Rectal smooth muscle tissue (tissue), 1 donor: Measurements from ENCODE around the gene NUB1.

Source experiments
- H3K27ac ChIP-seq: one replicate; pipeline ENCODE4 v1.7.0; 2013; ENCODE audit warnings: low read depth, low read length, inconsistent platforms
- H3K27me3 ChIP-seq: one replicate; pipeline ENCODE4 v1.7.0; 2013; ENCODE audit warnings: low read length; ENCODE audit not compliant: control insufficient read depth, insufficient read depth
- H3K36me3 ChIP-seq: one replicate; pipeline ENCODE4 v1.7.0; 2013; ENCODE audit warnings: low read length; ENCODE audit not compliant: control insufficient read depth, insufficient read depth
- H3K4me1 ChIP-seq: one replicate; pipeline ENCODE4 v1.7.0; 2013; ENCODE audit warnings: low read length; ENCODE audit not compliant: control insufficient read depth, insufficient read depth
- H3K4me3 ChIP-seq: one replicate; pipeline ENCODE4 v1.7.0; 2013; ENCODE audit warnings: low read length
- H3K9ac ChIP-seq: one replicate; pipeline ENCODE4 v1.7.0; 2013; ENCODE audit warnings: low read length

The NUB1 gene

GRCh38 chr7:151423936-151424335 lies 82.3 kb downstream of the NUB1 start:
- no peak overlapping the region for H3K27ac ChIP-seq
- peaks cover 2% of the 10 kb centered on the region for H3K4me1 ChIP-seq
- H3K9ac ChIP-seq: no peak overlapping the region
- no peaks in the 10 kb centered on the region for H3K36me3 ChIP-seq
- no peak overlapping the region for H3K4me3 ChIP-seq
- no peaks in the 10 kb centered on the region for H3K27me3 ChIP-seq

GRCh38 chr7:151424799-151425198 lies 83.2 kb downstream of the NUB1 start:
- no peak overlapping the region for H3K27ac ChIP-seq
- H3K27me3 ChIP-seq: no peaks in the 10 kb centered on the region

GRCh38 chr7:151425670-151426440 lies 84.2 kb downstream of the NUB1 start:
- Histone ChIP-seq H3K27ac (no peak overlapping the region), H3K36me3 (no peaks in the 10 kb centered on the region), H3K27me3 (no peaks in the 10 kb centered on the region), H3K4me1 (peaks cover 2% of the 10 kb centered on the region), H3K9ac (no peak overlapping the region), H3K4me3 (no peak overlapping the region)

More at GRCh38 chr7:151424799-151425198, 83.2 kb downstream of the NUB1 start:
- H3K36me3 ChIP-seq: no peaks in the 10 kb centered on the region
- peaks cover 2% of the 10 kb centered on the region for H3K4me1 ChIP-seq
- H3K4me3 ChIP-seq: no peak overlapping the region
- H3K9ac ChIP-seq: no peak overlapping the region

GRCh38 chr7:151426441-151426903 lies 84.9 kb downstream of the NUB1 start:
- Histone ChIP-seq H3K4me1 (peaks cover 2% of the 10 kb centered on the region), H3K27me3 (no peaks in the 10 kb centered on the region), H3K9ac (no peak overlapping the region), H3K27ac (no peak overlapping the region), H3K4me3 (no peak overlapping the region), H3K36me3 (no peaks in the 10 kb centered on the region)

- H3K4me1 ChIP-seq: peaks cover 2% of the 10 kb centered on the region
- no peak overlapping the region for H3K27ac ChIP-seq
- H3K4me3 ChIP-seq: no peak overlapping the region
- H3K27me3 ChIP-seq: no peaks in the 10 kb centered on the region
- no peak overlapping the region for H3K9ac ChIP-seq
- H3K36me3 ChIP-seq: no peaks in the 10 kb centered on the region
Observed at GRCh38 chr7:151426904-151427704, 85.5 kb downstream of the NUB1 start.

- H3K9ac ChIP-seq: no peak overlapping the region
- no peaks in the 10 kb centered on the region for H3K27me3 ChIP-seq
- peaks cover 2% of the 10 kb centered on the region for H3K4me1 ChIP-seq
- H3K4me3 ChIP-seq: no peak overlapping the region
- no peak overlapping the region for H3K27ac ChIP-seq
- H3K36me3 ChIP-seq: no peaks in the 10 kb centered on the region
Observed at GRCh38 chr7:151427705-151428377, 86.2 kb downstream of the NUB1 start.
